Activated CD4-positive, alpha-beta T cell treated with anti-CD3 and anti-CD28 coated beads, Interleukin-2, Interleukin-4, amounts not matched to agents 100 ng/mL and 50 ng/mL, durations not matched to agents 16 hours and 8 hours (primary cell): Measurements from ENCODE around the gene DAAM1.

ENCODE experiments used
- DNase-seq: peaks from one replicate; pipeline ENCODE4 v3.0.0-alpha.2; 2020; ENCODE audit warnings: low spot score

DAAM1 gene

GRCh38 chr14:59254911-59255545 lies 66.6 kb downstream of the DAAM1 start:
- DNase-seq = no peak

DNA sequence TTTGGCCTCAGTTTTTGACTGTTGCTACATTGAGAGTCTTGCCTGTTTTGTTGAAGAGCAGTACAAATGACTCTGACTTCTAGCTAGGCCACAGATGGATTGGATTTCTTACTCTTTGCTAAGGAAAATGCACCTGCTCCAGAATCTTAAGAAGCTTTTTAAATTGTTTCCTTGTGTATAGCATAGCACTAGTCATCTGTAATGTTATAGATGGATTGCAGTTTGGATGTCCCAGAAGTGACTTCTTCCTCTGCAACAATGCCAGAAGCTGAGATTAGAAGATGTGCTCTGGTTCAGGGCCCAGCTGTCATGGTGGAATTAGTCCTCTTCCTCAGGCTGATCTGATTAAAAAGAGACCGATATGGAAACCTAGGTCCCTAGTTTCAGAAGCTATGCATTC lies 67.9 kb downstream of the DAAM1 start:
- DNase-seq = no peak

DNA sequence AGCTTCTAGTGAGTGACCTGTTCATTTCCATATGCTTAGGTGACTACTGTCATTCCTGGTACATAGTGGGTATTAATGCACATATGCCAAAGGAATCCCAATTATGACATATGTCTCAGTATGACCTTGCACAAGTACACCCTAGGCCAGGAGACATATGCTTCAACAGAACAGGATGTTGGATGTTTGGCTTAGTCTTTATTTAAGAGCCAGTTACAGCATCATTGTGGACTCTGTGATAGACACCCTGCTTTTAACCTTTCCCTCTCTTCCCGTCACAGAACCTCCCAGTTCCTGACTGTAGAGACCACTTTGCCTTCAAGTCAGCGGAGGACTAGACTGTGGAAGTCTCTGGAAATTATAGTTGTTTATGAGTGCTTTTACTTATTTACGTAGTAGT lies 72.9 kb downstream of the DAAM1 start:
- no peak for DNase-seq

GRCh38 chr14:59262717-59263454 lies 74.4 kb downstream of the DAAM1 start:
- no peak for DNase-seq

GRCh38 chr14:59265808-59266207 lies 77.3 kb downstream of the DAAM1 start:
- peak; percentile 41 for DNase-seq

GRCh38 chr14:59267046-59267445 lies 78.6 kb downstream of the DAAM1 start:
- peak; percentile 21 for DNase-seq

- no peak for DNase-seq
Observed at GRCh38 chr14:59268011-59268410, 79.5 kb downstream of the DAAM1 start.

- no peak for DNase-seq
Observed at GRCh38 chr14:59268858-59269257, 80.4 kb downstream of the DAAM1 start.

DNA sequence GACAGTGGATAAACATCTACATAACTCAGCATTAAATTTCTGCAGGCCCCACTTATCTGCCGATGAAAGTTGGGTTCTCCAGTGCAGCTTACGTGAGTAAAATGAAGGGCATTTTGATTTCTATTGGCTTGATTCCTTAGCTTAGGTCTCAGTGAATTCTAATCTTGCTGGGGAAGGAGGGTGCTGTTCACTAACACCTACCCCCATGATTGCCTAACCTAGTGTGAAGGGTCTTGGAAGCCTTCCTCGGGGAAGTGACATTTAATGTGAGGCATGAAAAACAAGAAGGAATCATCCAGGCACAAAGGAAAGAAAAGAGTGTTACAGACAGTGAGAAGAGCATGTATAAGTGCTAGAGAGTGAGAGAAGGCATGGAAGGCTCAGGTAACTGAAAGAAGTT lies 81.0 kb downstream of the DAAM1 start:
- DNase-seq = no peak

GRCh38 chr14:59271256-59271655 lies 82.8 kb downstream of the DAAM1 start:
- DNase-seq = no peak

DNA sequence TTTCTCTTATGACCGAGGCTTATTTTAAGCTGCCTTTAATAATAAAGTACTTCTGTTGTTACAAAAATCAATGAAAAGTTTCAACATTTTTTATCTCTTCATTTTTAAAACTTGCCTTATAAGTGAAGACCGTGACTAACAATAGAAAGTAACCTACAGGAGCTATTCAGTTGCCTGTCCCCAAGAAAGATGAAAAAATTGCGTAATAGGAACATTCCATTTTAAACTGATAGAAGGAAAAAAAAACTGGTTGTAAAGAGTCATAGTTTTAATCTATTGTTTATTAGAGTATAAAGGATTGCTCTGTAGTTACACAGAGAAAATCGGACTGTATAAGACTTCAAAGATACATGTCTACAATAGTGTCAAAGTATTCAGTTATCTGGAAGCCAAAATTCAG lies 83.3 kb downstream of the DAAM1 start:
- DNase-seq = no peak

- DNase-seq = no peak
Observed at GRCh38 chr14:59272633-59273032, 84.2 kb downstream of the DAAM1 start.

- DNase-seq = no peak
Observed at GRCh38 chr14:59273737-59274136, 85.3 kb downstream of the DAAM1 start.

- DNase-seq = no peak
Observed at GRCh38 chr14:59274991-59275391, 86.5 kb downstream of the DAAM1 start.

GRCh38 chr14:59275668-59276067 lies 87.2 kb downstream of the DAAM1 start:
- DNase-seq = peak; percentile 80

GRCh38 chr14:59276235-59276634 lies 87.8 kb downstream of the DAAM1 start:
- no peak for DNase-seq

DNA sequence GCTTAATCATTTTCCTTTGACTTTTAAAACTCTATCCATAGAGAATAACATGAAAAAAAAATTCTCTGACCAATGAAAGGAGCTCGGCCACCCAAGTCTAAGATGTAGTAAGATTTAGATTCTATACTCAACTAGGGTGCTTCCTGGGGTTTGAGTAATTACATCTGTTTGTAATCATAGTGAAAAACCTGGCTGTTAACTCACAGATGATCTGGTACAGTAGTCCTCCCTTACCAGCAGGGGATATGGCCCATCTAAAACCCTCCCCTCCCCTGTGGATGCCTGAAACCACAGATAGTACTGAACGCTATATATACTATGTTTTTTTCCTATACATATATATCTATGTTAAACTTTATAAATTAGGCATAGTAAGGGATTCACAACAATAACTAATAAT lies 89.2 kb downstream of the DAAM1 start:
- DNase-seq = peak; percentile 69

GRCh38 chr14:59278111-59278510 lies 89.6 kb downstream of the DAAM1 start:
- DNase-seq = no peak

- no peak for DNase-seq
Observed at GRCh38 chr14:59280961-59281360, 92.5 kb downstream of the DAAM1 start.

DNA sequence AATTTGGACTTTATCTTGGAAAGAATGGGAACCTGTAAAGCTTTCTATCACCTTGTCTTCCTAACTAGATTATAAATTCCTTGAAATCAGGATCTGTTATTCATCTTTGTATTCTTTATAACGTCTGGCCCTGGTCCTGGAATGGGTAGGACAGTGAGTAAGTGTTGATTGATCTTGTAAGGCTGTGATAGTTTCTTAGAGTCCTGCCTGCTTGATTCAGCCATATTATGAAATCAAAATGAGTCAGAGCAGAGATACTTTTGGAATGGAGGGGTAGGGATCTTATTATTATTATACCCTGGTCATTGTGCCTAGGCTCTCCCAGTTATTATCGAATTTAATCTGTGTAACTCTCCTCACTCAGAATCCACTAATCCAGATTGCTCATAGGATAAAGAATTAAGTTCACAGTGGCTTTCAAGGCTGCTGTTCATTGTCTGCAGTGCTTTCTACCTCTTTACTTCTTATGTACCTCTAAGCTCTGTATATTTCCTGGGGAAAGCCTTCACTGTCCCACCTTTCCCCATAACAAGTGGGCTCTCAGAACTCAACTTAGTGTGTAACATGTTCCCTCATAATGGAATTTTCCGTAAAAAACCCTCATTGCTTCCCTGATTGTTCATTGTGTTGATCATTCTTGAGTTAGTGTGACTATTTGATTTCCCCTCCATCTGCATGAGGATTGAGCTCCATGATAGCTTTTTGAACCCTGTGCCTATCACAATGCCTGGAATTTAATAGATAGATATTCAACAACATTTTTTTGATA lies 93.3 kb downstream of the DAAM1 start:
- no peak for DNase-seq

DNA sequence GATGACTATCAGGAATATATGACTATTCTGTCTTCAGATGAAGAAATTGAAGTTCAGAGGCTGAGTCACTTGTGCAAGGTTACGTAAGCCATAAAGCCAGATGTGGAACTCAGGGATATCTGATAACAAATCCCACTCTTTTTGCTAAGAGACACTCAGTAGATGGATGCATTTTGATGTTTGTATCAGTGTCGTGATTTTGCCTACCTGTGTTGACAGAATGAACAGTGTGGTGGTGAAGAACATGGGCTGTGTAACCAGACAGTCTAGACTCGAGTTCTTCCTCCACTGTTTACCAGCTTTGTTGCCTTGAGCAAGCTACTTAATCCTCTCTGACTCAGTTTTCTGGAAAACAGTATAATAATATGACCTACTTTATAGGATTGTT lies 93.9 kb downstream of the DAAM1 start:
- DNase-seq = no peak

DNA sequence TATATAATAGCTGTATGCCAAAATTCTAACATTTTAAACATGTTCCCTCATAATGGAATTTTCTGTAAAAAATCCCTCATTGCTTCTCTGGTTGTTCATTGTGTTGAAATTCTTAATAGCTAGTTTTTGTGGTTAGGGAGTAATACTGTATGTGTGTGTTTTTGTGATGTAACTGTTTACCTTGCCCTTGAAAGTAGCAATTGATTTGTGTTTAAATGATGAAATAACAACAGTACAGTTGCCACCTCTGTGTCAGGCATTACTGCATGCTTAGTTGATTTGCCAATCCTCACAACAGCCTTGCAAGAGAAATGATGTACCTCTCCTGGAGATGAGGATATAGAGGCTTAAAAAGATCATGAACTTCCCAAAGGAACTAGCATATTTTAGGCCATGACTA lies 94.9 kb downstream of the DAAM1 start:
- no peak for DNase-seq

- no peak for DNase-seq
Observed at GRCh38 chr14:59284059-59284458, 95.6 kb downstream of the DAAM1 start.
